ENCODE measurements around the gene KRTAP21-3.

DNA sequence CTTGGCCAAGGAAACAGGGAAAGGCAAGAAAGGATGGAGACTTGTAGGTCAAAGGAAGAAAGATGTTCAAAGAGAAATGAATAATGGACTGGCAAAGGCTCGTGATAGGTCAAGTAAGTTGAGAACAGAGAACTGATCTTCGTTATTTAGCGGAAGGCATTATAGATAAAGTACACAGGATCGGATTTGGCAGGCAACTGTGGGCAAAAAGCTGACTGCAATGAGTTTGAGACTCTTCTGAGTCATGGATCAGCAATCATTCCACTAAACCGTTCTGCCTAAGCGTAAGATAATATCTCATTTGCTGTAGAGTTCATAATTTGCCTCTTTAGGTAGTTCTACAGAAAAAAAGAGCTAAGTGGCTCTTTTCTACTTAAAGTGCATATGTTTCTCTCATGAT lies 34.1 kb downstream of the KRTAP21-3 start:
- TF ChIP-seq, protein P1, sequence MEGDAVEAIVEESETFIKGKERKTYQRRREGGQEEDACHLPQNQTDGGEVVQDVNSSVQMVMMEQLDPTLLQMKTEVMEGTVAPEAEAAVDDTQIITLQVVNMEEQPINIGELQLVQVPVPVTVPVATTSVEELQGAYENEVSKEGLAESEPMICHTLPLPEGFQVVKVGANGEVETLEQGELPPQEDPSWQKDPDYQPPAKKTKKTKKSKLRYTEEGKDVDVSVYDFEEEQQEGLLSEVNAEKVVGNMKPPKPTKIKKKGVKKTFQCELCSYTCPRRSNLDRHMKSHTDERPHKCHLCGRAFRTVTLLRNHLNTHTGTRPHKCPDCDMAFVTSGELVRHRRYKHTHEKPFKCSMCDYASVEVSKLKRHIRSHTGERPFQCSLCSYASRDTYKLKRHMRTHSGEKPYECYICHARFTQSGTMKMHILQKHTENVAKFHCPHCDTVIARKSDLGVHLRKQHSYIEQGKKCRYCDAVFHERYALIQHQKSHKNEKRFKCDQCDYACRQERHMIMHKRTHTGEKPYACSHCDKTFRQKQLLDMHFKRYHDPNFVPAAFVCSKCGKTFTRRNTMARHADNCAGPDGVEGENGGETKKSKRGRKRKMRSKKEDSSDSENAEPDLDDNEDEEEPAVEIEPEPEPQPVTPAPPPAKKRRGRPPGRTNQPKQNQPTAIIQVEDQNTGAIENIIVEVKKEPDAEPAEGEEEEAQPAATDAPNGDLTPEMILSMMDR (IDR thresholded peaks at IDR 0.05; ENCODE audit: poor library complexity, severe bottlenecking), result no peak
- no peak for TF ChIP-seq POLR2AphosphoS5 (IDR thresholded peaks at IDR 0.05)
- TF ChIP-seq MXI1 (conservative IDR thresholded peaks at IDR 0.05; ENCODE audit: poor library complexity, severe bottlenecking), result no peak
- no peak for TF ChIP-seq EZH2 (IDR thresholded peaks at IDR 0.05; ENCODE audit: borderline replicate concordance, insufficient read depth, low read length, poor library complexity, severe bottlenecking)
- TF ChIP-seq RAD21 (conservative IDR thresholded peaks at IDR 0.05), result no peak
- no peak for TF ChIP-seq TAF1 (IDR thresholded peaks at IDR 0.05; ENCODE audit: low read depth)
- TF ChIP-seq SMC3 (conservative IDR thresholded peaks at IDR 0.05; ENCODE audit: poor library complexity), result no peak
- TF ChIP-seq, protein P2, sequence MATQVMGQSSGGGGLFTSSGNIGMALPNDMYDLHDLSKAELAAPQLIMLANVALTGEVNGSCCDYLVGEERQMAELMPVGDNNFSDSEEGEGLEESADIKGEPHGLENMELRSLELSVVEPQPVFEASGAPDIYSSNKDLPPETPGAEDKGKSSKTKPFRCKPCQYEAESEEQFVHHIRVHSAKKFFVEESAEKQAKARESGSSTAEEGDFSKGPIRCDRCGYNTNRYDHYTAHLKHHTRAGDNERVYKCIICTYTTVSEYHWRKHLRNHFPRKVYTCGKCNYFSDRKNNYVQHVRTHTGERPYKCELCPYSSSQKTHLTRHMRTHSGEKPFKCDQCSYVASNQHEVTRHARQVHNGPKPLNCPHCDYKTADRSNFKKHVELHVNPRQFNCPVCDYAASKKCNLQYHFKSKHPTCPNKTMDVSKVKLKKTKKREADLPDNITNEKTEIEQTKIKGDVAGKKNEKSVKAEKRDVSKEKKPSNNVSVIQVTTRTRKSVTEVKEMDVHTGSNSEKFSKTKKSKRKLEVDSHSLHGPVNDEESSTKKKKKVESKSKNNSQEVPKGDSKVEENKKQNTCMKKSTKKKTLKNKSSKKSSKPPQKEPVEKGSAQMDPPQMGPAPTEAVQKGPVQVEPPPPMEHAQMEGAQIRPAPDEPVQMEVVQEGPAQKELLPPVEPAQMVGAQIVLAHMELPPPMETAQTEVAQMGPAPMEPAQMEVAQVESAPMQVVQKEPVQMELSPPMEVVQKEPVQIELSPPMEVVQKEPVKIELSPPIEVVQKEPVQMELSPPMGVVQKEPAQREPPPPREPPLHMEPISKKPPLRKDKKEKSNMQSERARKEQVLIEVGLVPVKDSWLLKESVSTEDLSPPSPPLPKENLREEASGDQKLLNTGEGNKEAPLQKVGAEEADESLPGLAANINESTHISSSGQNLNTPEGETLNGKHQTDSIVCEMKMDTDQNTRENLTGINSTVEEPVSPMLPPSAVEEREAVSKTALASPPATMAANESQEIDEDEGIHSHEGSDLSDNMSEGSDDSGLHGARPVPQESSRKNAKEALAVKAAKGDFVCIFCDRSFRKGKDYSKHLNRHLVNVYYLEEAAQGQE (IDR thresholded peaks at IDR 0.05; ENCODE audit: borderline replicate concordance), result no peak

Measured in neural cell (in vitro differentiated cells).